SW480 (cell line): ENCODE results near the gene CBY2.
"Not testable (repeated sequence)": the region's sequence is repeated elsewhere in the genome, so short reads cannot be mapped to it uniquely, and the experiment has no call there.

ENCODE experiments used
- DNase-seq: peaks from one replicate; pipeline ENCODE4 v3.0.0-alpha.2; 2016; ENCODE audit warnings: low spot score

The CBY2 gene

GRCh38 chr13:45742985-45743384, 40.9 kb downstream of the CBY2 start:
- DNase-seq = no peak

- DNase-seq = no peak
Measured at GRCh38 chr13:45744979-45745378, 42.9 kb downstream of the CBY2 start.

- DNase-seq = no peak
Measured at GRCh38 chr13:45747071-45747470, 45.0 kb downstream of the CBY2 start.

- no peak for DNase-seq
Measured at GRCh38 chr13:45748941-45749759, 47.0 kb downstream of the CBY2 start.

GRCh38 chr13:45750566-45750965, 48.4 kb downstream of the CBY2 start:
- DNase-seq = no peak

GRCh38 chr13:45751885-45752284, 49.8 kb downstream of the CBY2 start:
- no peak for DNase-seq

GRCh38 chr13:45752510-45752909, 50.4 kb downstream of the CBY2 start:
- no peak for DNase-seq

GRCh38 chr13:45756498-45756897, 54.4 kb downstream of the CBY2 start:
- not testable (repeated sequence) for DNase-seq

GRCh38 chr13:45757589-45757988, 55.5 kb downstream of the CBY2 start:
- DNase-seq = not testable (repeated sequence)

- DNase-seq = no peak
Measured at GRCh38 chr13:45763419-45763818, 61.3 kb downstream of the CBY2 start.
